H9 (cell line): ENCODE measurements around the gene LRFN2. TPM values are rescaled to one million over a fixed set of nuclear protein-coding genes. Genes with fewer than 3 reads are reported as not detected.

Experiments used
- DNase-seq: peaks from one replicate; pipeline ENCODE4 v3.0.0-alpha.2; 2017
- H2AFZ ChIP-seq: one replicate; pipeline ENCODE4 v1.6.1; 2013; ENCODE audit warnings: mild to moderate bottlenecking, low read length, control low read depth, moderate library complexity
- H2AK5ac ChIP-seq: 2 replicates; pipeline ENCODE4 v1.6.1; 2013; ENCODE audit warnings: low read length, control low read depth, mixed read lengths; ENCODE audit not compliant: insufficient read length
- H2BK120ac ChIP-seq: one replicate; pipeline ENCODE4 v1.6.1; 2013; ENCODE audit warnings: low read depth, mild to moderate bottlenecking, low read length, control low read depth, inconsistent platforms; ENCODE audit not compliant: poor library complexity, severe bottlenecking
- H2BK12ac ChIP-seq: 2 replicates; pipeline ENCODE4 v1.6.1; 2013; ENCODE audit warnings: low read length, control low read depth, mixed read lengths, low read depth; ENCODE audit not compliant: insufficient read length
- H2BK15ac ChIP-seq: 2 replicates; pipeline ENCODE4 v1.6.1; 2013; ENCODE audit warnings: low read depth, low read length, control low read depth
- H2BK20ac ChIP-seq: one replicate; pipeline ENCODE4 v1.6.1; 2013; ENCODE audit warnings: low read depth, mild to moderate bottlenecking, low read length, control low read depth, inconsistent platforms; ENCODE audit not compliant: poor library complexity, severe bottlenecking
- H2BK5ac ChIP-seq: 2 replicates; pipeline ENCODE4 v1.6.1; 2013; ENCODE audit warnings: low read length, control low read depth, mixed read lengths; ENCODE audit not compliant: insufficient read length
- H3K14ac ChIP-seq: 2 replicates; pipeline ENCODE4 v1.6.1; 2013; ENCODE audit warnings: low read length, control low read depth; ENCODE audit not compliant: insufficient read depth
- H3K18ac ChIP-seq: 2 replicates; pipeline ENCODE4 v1.6.1; 2013; ENCODE audit warnings: low read depth, mild to moderate bottlenecking, mixed read lengths, low read length, control low read depth; ENCODE audit not compliant: insufficient read length
- H3K23ac ChIP-seq: 2 replicates; pipeline ENCODE4 v1.6.1; 2013; ENCODE audit warnings: low read length, control low read depth, mixed read lengths, low read depth; ENCODE audit not compliant: insufficient read length
- H3K23me2 ChIP-seq: 2 replicates; pipeline ENCODE4 v1.6.1; 2013; ENCODE audit warnings: low read depth, mild to moderate bottlenecking, mixed read lengths, low read length, control low read depth; ENCODE audit not compliant: insufficient read length, poor library complexity, severe bottlenecking
- H3K27ac ChIP-seq: 2 replicates; pipeline ENCODE4 v1.5.1; 2013; ENCODE audit warnings: low read length, control low read depth, mixed read lengths, low read depth; ENCODE audit not compliant: insufficient read length
- H3K27me3 ChIP-seq: 2 replicates; pipeline ENCODE4 v1.6.1; 2013; ENCODE audit warnings: low read length, control low read depth, inconsistent platforms; ENCODE audit not compliant: insufficient read depth
- H3K4ac ChIP-seq: 2 replicates; pipeline ENCODE4 v1.6.1; 2013; ENCODE audit warnings: low read depth, mild to moderate bottlenecking, control low read depth, inconsistent platforms, low read length, moderate library complexity
- H3K4me1 ChIP-seq: 2 replicates; pipeline ENCODE4 v1.6.1; 2013; ENCODE audit warnings: low read length, control low read depth, inconsistent platforms; ENCODE audit not compliant: insufficient read depth
- H3K4me2 ChIP-seq: 2 replicates; pipeline ENCODE4 v1.6.1; 2013; ENCODE audit warnings: low read length, control low read depth, mixed read lengths; ENCODE audit not compliant: insufficient read length, insufficient read depth
- H3K56ac ChIP-seq: 2 replicates; pipeline ENCODE4 v1.6.1; 2013; ENCODE audit warnings: low read depth, mild to moderate bottlenecking, mixed read lengths, low read length, control low read depth; ENCODE audit not compliant: insufficient read length
- H3K79me1 ChIP-seq: 2 replicates; pipeline ENCODE4 v1.6.1; 2013; ENCODE audit warnings: low read depth, mild to moderate bottlenecking, moderate library complexity, low read length, control low read depth, inconsistent platforms; ENCODE audit not compliant: insufficient read depth, poor library complexity, severe bottlenecking
- H3K79me2 ChIP-seq: 2 replicates; pipeline ENCODE4 v1.6.1; 2013; ENCODE audit warnings: low read length, control low read depth, inconsistent platforms; ENCODE audit not compliant: insufficient read depth
- H3K9ac ChIP-seq: 2 replicates; pipeline ENCODE4 v1.6.1; 2013; ENCODE audit warnings: low read length, control low read depth, mixed read lengths; ENCODE audit not compliant: insufficient read length; ENCODE audit errors: extremely low read depth
- H3K9me3 ChIP-seq: one replicate; pipeline ENCODE4 v1.6.1; 2013; ENCODE audit warnings: low read depth, low read length, inconsistent platforms; ENCODE audit not compliant: control insufficient read depth
- H3T11ph ChIP-seq: one replicate; pipeline ENCODE4 v1.6.1; 2013; ENCODE audit warnings: mild to moderate bottlenecking, low read length, control low read depth, inconsistent platforms
- H4K20me1 ChIP-seq: one replicate; pipeline ENCODE4 v1.6.1; 2013; ENCODE audit not compliant: control insufficient read depth, insufficient read length, insufficient read depth
- H4K5ac ChIP-seq: 2 replicates; pipeline ENCODE4 v1.6.1; 2013; ENCODE audit warnings: low read depth, mild to moderate bottlenecking, mixed read lengths, low read length, control low read depth; ENCODE audit not compliant: insufficient read length
- H4K8ac ChIP-seq: replicated peaks from 2 replicates; pipeline ENCODE4 v1.6.1; 2013; ENCODE audit warnings: low read length, control low read depth, mixed read lengths, low read depth; ENCODE audit not compliant: insufficient read length
- H4K91ac ChIP-seq: 2 replicates; pipeline ENCODE4 v1.6.1; 2013; ENCODE audit warnings: low read depth, mild to moderate bottlenecking, moderate library complexity, mixed read lengths, low read length, control low read depth; ENCODE audit not compliant: insufficient read length
- H3K27ac Mint-ChIP-seq, 3 experiments: 2 replicates in 2 of 3; 3 replicates in 1 of 3; pipeline ENCODE4 v1.8.0; 2020 to 2021; ENCODE audit warnings: mixed read lengths in 3 of 3, mild to moderate bottlenecking in 1 of 3, moderate library complexity in 1 of 3
- H3K27me3 Mint-ChIP-seq: 2 replicates; pipeline ENCODE4 v1.8.0; 2021; ENCODE audit warnings: low read depth, mild to moderate bottlenecking, moderate library complexity, mixed read lengths
- H3K36me3 Mint-ChIP-seq, 3 experiments: 2 replicates in 2 of 3; 3 replicates in 1 of 3; pipeline ENCODE4 v1.8.0; 2020 to 2021; ENCODE audit warnings: low read depth in 3 of 3, mixed read lengths in 3 of 3; ENCODE audit not compliant: insufficient read depth in 1 of 3
- H3K4me1 Mint-ChIP-seq, 2 experiments: 2 replicates each; pipeline ENCODE4 v1.8.0; 2020; ENCODE audit warnings: mixed read lengths in 2 of 2
- H3K4me3 Mint-ChIP-seq, 2 experiments: 2 replicates in 1 of 2; 3 replicates in 1 of 2; pipeline ENCODE4 v1.8.0; 2020 to 2021; ENCODE audit warnings: mild to moderate bottlenecking in 2 of 2, mixed read lengths in 2 of 2, moderate library complexity in 1 of 2
- H3K9me3 Mint-ChIP-seq, 2 experiments: 2 replicates in 1 of 2; 3 replicates in 1 of 2; pipeline ENCODE4 v1.8.0; 2020; ENCODE audit warnings: mild to moderate bottlenecking in 2 of 2, mixed read lengths in 2 of 2, moderate library complexity in 1 of 2
- CTCF ChIP-seq: fragments of 200-600 bp; sonication (generic); conservative IDR thresholded peaks from 3 replicates; pipeline ENCODE4 v1.8.0; 2021; ENCODE audit warnings: antibody characterized with exemption, mild to moderate bottlenecking
- WGBS: extraction: QIAGEN DNeasy Blood & Tissue Kit; methylation state at CpG from one replicate; pipeline ENCODE4 v1.1.7; 2013; ENCODE audit warnings: missing lambda C conversion rate, low lambda C conversion rate, mixed read lengths; ENCODE audit not compliant: insufficient read length; ENCODE audit errors: extremely low coverage; 5-methylcytosine and 5-hydroxymethylcytosine counted together
- total RNA-seq: library from RNA; stranded (reverse); gene quantifications from 2 replicates; pipeline ENCODE4 v1.2.1, GENCODE V29; 2021

Gene LRFN2
- total RNA-seq, 1 experiment from 2014 or later = 0.11 TPM

- Mint-ChIP-seq H3K27ac (no peak overlapping the region; a peak in 1 of 7 replicates), H3K4me1 (peaks cover 0 to 4% of the 10 kb centered on the region in 2 experiments; a peak in 2 of 4 replicates), H3K36me3 (no peaks in the 10 kb centered on the region), H3K9me3 (no peaks in the 10 kb centered on the region), H3K4me3 (no peak overlapping the region), H3K27me3 (peaks cover 19% of the 10 kb centered on the region)
- Histone ChIP-seq H2BK120ac (no peak overlapping the region), H4K20me1 (no peaks in the 10 kb centered on the region), H3T11ph (no peak overlapping the region), H4K5ac (no peak overlapping the region), H3K56ac (no peak overlapping the region), H3K27me3 (no peaks in the 10 kb centered on the region), H3K23ac (no peak overlapping the region), H3K18ac (no peak overlapping the region), H2AK5ac (no peak overlapping the region), H3K4me1 (no peaks in the 10 kb centered on the region; the same call in 1 of the 2 replicates), H4K8ac (no peak overlapping the region), H3K4me2 (no peak overlapping the region), H3K4ac (no peak overlapping the region), H2AFZ (no peak overlapping the region), H3K23me2 (no peaks in the 10 kb centered on the region), H2BK15ac (no peak overlapping the region), H2BK5ac (no peak overlapping the region), H3K79me2 (no peaks in the 10 kb centered on the region), H3K27ac (no peak overlapping the region), H4K91ac (no peak overlapping the region), H3K9me3 (no peaks in the 10 kb centered on the region), H3K14ac (no peak overlapping the region), H3K9ac (no peak overlapping the region), H2BK12ac (no peak overlapping the region), H3K79me1 (no peaks in the 10 kb centered on the region), H2BK20ac (no peak overlapping the region)
- TF ChIP-seq CTCF = no peak
- no peak for DNase-seq
- no CpG with 5 or more reads among the region's 4 CpGs for WGBS
These were observed 19.8 kb upstream of the LRFN2 start for GRCh38 chr6:40606981-40607380.
